G401 (cell line): ENCODE results near the gene TRIP4. TPM values are rescaled to one million over a fixed set of nuclear protein-coding genes. Genes with fewer than 3 reads are reported as not detected.
"Not testable (repeated sequence)": the region's sequence is repeated elsewhere in the genome, so short reads cannot be mapped to it uniquely, and the experiment has no call there.

Experiments used
- DNase-seq: peaks from one replicate; pipeline ENCODE4 v3.0.0-alpha.2; 2015; ENCODE audit warnings: low spot score
- in situ Hi-C: cut with HindIII; loops from 2 replicates; pipeline ENCODE4 v1.10.0; 2016; ENCODE audit warnings: low sequenced_read_pairs, mixed read lengths
- total RNA-seq: library from RNA; depleted of rRNA; stranded (reverse); fragments of >200 nt; shearing (Covaris generic); gene quantifications from 2 replicates; pipeline ENCODE4 v1.2.3, GENCODE V29; 2014; rRNA removed

TRIP4 gene
- 23.6 and 25.7 TPM in 2 replicates for total RNA-seq

DNA sequence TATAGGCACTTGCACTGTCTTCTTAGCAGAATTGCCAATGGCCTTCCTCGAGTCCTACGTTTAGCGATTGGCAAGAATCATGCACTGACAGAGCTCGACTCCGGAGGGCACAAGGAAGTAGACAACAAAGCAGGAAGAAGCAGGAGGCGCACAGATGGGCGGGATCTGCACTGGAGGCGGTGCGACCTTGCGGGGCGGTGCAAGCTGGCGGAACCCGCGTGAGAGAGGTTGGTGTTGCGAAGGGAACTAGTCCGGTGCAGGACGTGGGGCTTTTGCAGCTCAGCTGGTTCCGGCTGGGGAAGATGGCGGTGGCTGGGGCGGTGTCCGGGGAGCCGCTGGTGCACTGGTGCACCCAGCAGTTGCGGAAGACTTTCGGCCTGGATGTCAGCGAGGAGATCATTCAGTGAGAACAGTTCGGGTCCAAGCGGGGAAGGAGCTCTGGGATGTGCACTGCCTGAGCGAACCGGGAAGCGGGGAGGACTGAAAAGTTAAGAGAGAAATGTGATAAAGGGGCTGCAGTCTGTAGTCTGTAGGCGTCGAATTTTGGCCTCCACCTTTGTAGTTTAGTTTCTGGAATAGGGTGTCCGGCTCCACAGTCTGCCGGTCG, at the start of gene TRIP4:
Gene TRIP4 (plus strand): TSS at position 275 of the 607 bp plus-strand sequence. CDS start 28 bp downstream, at position 303.
- DNase-seq = peak; percentile 94
- in situ Hi-C loops = no loop called here

DNA sequence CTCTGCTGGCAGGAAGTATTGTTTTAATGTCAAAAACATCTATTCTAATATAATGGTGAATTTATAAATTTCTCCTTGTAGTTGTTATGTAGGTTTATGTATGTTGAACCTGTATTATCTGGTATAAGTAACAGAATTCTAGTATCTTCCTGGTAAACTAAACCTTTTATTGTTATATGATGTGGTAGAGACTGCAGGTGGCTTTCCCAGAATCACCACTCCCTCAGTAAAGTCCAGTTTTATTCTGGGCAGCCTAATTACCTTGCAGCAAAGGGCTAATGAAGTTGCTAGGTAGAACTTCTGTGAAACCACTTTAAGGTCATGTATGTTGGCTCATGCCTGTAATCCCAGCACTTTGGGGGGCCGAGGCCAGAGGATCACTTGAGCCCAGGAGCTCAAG, 47.3 kb upstream of the TRIP4 start:
- in situ Hi-C loops = no loop called here
- DNase-seq = no peak

DNA sequence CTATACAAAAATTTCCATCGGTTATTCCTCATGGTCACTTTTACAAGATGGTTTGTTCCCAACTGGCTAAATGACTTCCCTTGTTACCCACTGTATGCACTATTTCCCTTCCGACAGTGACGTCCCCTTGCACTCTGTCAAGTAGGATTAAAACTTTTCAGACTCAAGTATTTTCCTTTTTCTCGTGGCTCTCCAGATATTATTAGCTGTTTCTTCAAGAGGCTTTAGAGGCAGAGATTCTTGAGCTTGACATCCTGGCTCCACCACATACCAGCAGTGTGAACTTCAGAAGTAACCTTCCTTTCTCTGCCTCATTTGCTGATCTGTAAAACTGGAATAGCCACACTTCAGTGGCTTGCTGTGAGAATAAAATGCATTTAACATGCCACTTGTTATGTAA, 45.7 kb upstream of the TRIP4 start:
- no peak for DNase-seq
- in situ Hi-C loops = no loop called here

DNA sequence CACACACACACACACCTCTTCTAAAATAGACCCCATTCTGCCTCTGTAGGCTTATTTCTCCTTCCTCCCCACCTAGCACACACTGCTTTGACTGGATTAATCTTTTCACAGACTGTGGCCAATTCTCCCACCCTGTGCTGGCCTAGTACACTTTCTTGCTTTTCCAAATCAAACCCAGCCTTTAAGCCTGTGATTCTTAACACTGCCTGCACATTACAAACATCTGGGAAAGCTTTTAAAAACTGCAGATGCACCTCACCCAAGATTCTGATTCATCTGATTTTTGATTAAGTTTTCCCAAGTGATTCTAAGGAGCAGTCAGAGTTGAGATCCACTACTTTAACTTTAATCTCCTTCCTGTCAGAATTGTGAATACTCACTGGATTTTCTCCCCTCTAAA, 44.4 kb upstream of the TRIP4 start:
- DNase-seq = no peak
- in situ Hi-C loops = no loop called here

DNA sequence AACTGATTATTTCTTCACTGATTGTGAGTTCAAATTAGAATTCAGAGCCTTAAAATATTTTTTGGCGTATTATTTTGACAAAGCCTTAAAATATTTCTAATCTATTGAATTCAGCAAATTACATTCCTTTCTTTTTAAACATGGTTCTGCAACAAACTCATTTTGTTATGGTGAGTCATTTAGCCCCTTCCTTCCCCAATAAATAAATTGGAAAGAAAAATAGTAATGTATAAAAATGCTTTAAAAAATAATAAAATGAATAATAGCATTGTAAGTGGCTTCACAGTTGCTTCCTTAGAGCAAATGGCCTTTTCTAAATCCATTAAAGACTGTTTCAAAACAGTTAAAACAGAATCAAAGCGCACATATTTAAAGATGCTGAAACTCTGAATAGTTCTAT, 43.8 kb upstream of the TRIP4 start:
- no peak for DNase-seq
- in situ Hi-C loops = no loop called here

DNA sequence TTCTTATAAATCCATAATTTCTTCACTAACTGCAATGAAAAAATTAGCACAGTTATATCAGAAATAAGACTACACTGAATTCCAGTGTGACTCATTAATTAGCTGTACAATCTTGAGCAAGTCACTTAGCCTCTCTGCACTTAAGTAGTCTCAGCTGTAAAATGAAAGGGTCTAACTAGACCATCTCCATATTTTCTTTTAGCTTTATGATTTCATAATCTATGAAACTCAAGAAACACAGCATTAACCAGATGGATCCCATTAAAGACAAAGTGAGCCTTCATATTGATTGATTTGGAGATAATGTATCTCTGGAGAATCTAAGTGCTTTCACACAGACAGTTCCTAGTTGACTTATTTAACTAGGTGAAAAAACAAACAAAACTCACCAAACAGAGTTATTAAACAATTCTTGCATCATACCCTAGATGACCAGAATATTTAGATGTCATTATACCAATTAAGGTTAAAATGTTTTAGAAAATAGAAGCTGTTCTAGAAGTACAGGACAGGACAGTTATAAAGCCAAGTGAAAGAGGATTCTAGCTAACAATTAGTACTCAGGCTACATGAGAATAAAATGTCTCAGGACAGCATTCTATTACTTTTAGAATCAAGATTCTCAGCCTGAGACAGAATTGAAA, 42.9 kb upstream of the TRIP4 start:
- in situ Hi-C loops = no loop called here
- DNase-seq = no peak

DNA sequence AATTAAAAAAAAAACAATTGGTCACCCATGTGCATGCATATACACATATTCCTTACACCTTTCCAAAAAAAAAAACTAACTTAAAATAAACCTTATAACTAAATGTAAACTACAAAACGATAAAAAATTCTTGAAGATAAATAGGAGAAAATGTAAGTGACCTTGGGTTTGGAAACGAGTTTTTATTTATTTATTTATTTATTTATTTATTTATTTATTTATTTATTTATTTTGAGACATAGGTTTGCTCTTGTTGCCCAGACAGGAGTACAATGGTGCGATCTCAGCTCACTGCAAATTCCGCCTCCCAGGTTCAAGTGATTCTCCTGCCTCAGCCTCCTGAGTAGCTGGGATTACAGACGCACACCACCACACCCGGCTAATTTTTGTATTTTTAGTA, 41.4 kb upstream of the TRIP4 start:
- in situ Hi-C loops = not testable (repeated sequence)

DNA sequence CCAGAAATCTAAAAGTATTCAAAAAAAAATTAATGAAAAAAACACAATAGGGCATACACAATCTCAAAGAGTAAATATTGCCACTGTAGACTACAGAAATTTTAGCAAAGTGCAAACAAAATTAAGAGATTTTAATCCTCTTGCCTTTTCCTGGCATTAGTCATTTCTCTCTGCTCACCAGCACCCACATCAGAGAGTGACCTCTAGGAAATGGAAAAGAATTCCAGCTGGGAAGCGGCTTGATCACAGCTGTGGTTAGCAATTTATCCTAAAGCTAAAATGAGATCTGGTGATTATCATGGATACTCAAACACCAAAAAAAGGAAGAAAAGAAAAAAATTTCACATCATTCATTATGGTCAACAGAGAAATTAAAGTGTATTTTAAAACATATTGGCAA, 39.2 kb upstream of the TRIP4 start:
- in situ Hi-C loops = no loop called here
- DNase-seq = no peak

More for the DNA sequence above, 41.4 kb upstream of the TRIP4 start:
- not testable (repeated sequence) for DNase-seq

DNA sequence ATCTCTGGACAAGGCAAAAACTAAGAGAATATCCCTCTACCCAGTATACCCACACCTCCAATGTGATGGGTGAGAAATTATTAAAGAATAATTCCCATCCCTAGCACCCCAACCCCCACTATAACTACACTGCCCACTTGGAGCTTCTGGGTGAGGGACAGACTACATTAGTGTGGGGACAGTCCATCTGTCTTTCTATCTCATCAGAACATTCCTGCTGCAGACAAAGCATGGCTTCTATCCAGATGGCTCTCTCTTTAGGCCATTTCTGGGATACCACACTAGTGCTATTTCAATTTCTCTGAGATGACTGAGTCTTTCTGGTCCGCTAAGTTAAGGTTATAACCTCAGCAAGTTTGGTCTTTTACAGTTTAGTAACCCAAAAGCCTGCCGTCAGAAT, 38.3 kb upstream of the TRIP4 start:
- DNase-seq = no peak
- in situ Hi-C loops = no loop called here

DNA sequence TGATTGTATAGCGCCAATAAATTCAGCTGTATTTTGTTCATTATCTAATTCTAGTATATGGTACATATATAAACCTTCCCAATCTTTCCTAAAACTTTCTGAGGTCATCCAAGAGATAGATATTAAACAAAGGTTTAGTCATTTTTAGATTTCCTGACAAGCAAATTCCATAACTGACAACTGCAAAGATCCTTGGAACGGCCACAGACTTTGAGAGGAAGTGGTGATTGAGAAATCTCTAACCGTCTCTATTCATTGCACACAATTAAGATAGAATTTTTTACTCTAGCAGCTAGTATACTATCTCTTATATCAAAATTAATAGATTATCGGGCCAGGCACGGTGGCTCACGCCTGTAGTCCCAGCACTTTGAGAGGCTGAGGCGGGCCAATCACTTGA, 36.4 kb upstream of the TRIP4 start:
- DNase-seq = no peak
- in situ Hi-C loops = loop anchor here (5.0 kb wide), 1 partner anchor 169 kb away; no protein-coding TSS in a partner anchor

DNA sequence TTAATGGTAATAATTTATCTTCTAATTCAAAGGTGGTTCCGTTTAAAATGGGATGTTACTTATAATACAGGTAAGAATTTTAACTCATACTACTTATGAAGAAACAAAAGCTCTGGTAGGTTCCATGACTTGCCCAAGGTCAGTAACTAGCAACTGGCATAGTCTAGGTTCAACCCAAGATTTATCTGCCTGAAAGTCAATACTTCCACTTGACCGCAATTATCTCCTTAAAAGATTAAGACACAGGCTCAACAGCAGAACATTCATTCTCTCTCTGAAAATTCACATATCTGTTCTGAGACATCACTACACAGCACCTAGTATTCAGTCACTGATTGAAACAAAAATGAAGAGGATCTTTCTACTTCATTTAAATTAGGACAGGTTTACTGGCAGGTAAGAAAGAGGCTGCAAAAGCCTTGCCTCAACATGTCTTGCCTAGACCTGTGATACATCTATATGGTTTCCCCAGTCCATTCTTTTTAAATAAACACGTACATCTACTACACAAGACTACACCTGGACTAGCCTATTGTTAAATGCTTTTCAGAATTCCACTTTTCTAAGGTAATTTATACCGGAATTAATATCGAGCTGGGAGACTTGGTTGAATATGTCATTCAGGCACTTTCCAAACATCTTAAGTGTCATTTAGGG, 32.8 kb upstream of the TRIP4 start:
- no peak for DNase-seq
- in situ Hi-C loops = loop anchor here (5.0 kb wide), 1 partner anchor 173 kb away; no protein-coding TSS in a partner anchor

DNA sequence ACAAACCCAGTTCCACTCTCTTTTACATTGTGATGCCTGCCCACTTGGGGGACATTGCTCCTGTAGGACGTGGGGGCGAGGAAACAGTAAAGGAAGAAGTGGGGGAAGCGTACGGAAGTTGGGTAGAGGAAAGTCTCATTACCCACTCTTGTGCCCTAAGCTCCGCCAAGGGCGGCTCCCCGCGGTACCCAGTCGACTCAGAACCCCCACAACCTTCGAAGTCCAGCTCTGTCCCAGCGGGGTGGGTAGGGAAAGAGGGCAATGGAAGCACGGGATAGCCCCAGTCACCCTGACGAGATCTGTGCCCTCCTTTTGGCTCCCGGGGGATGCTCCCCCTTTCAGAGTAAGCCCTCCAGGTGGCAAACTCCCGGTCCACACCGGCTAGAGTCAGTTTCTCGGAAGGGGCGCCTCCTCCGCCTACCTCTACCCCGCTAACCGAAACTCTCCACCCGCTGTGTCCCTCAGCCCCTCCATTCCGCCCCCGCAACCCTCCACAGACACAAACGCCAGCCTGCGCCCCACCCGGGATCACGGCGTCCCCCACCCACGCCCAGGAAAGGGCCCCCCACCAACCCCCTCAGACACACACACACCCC, 32.2 kb upstream of the TRIP4 start:
- DNase-seq = peak; percentile 16
- in situ Hi-C loops = no loop called here

DNA sequence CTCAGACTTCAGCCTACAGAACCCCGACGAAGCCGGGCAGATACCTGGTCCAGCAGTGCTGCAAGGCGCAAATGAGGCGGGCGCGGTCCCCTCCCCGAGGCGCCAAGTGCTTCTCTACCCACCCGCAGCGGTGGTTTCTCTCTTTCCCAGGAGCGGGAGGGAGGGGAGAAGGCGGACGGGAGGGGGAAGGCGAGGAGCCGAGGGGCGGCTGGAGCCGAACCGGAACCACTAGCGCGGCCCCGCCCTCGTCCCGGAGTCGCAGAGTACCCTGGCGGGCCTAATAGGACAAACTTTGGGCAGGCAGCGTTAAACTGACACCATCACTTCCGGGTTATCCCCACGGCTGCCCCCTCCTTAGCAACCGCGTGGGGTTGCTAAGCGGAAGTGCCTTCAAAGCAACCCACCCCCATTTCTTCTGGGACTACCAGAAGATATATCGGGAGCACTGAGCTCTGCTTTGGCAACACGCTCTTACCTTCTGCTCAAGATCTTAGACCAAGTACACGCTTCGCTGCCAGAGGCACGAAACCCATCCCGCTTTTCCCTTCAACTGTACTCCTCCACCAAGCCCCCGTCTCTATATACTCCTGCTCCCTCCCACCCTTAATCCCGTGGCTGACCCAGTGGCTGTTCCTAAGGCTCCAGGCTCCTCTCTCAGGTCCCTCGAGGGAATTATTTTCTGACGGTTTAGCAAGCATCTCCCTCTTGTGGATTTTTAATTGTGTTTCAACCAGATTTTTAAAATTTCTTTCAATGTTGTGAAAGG, 31.5 kb upstream of the TRIP4 start, which contains the start of gene CSNK1G1:
Gene CSNK1G1 (minus strand): TSS at position 230 of the 766 bp plus-strand sequence. CDS start 55,674 bp downstream, outside the sequence.
- peak; percentile 98 for DNase-seq
- in situ Hi-C loops = no loop called here

DNA sequence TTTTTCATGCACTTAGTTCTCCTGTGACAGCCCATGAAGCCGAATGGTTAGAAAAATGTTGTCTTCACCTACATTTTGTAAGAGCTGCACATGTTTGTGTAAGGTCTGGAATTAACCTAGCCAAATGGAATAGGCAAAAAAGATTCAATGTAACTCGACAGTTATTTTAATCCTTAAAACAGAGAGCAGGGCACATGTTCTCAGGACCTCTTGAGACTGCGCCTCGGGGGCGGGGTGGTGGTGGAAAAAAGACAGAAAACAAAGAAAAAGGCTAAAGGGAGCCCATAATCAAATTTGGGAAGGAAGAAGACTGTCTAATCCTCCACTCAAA, 31.0 kb upstream of the TRIP4 start:
- in situ Hi-C loops = no loop called here
- no peak for DNase-seq

DNA sequence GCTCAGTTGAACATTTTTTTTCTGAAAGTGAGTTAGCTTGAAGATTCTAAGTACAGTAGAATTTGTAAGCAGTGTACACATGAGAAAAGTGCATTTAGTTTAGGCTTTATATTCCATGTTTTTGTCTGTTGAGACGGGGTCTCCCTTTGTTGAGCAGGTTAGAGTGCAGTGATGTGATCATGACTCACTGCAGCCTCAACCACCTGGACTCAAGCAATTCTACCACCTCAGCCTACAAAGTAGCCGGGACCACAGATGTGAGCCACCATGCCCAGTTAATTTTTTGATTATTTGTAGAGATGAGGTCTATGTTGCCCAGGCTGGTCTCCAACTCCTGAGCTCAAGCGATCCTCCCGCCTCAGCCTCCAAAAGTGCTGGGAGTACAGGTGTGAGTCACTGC, 26.4 kb upstream of the TRIP4 start:
- in situ Hi-C loops = no loop called here
- DNase-seq = no peak

DNA sequence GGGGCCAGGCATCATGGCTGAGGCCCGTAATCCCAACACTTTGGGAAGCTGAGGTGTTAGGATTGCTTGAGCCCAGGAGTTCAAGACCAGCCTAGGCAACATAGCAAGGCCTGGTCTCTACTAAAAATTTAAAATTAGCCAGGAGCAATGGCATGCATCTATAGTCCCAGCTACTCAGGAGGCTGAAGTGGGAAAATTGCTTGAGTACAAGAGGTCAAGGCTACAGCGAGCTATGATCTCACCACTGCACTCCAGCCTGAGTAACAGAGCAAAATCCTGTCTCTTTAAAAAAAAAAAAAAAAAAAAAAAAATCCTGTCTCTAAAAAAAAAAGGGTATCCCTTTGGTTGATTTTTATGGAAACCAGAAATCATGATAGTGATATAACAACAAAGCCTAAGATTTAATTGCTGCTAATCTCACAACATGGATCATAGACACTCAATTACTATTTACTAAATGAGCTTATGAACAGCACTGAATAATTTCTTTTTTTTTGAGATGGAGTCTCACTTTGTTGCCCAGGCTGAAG, 18.5 kb upstream of the TRIP4 start:
- no peak for DNase-seq
- in situ Hi-C loops = no loop called here

DNA sequence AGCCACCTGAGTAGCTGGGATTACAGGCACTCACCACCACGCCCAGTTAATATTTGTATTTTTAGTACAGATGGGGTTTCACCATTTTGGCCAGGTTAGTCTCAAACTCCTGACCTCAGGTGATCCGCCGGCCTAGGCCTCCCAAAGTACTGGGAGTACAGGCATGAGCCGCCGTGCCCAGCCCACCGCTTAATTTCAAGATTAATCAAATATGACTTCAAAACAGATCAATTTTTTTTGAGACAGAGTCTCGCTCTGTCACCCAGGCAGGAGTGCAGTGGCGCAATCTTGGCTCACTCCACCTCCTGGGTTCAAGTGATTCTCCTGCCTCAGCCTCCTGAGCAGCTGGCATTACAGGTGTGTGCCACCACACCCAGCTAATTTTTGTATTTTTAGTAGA, 16.3 kb upstream of the TRIP4 start:
- in situ Hi-C loops, DNase-seq: not testable (repeated sequence)

DNA sequence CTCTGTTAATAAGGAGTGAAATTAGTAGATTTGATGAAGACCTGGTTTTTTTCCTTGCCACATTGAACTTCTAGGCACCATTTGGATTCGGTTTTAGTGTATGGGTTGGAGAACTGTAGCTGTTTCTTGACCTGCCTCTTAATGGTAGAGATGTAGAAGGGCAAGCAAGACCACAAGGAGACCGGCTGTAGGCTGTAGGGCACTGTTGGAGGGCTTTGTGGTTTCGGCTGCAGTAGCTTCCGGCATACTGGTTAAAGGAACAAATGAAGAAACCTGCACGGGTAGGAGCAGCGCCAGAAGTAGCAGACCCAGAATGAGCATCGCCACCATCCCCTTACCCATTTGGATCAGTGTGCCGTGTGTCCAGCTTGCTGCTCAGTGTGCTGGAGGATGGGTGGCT, 14.3 kb upstream of the TRIP4 start:
- no peak for DNase-seq
- in situ Hi-C loops = no loop called here
